ENCODE results near the gene TOM1L2. TPM values are rescaled to one million over a fixed set of nuclear protein-coding genes. Genes with fewer than 3 reads are reported as not detected.
A peak's percentile ranks its signal among the peaks of the same experiment; 100 is the strongest.

The TOM1L2 gene
- total RNA-seq, 1 donor from 2014 or later: 16.3 TPM

DNA sequence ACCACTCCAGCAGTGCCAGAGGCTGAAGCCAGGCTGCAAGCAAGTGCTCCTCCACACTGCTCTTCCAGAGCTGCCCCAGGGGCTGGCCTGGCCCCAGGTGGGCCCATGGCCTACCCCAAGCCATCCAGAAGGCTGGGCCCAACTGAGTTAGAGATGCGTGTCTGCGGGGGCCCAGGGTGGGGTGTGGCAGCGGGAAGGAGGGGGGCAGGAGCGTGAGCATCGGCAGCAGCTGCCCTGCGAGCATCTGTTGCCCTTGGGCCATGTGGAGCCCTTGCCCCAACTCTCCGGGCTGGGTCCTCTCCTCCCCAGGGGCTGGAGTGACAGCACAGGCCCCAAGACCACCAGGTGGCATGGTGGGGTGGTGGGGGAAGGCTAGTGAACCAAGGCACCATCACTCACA lies 128.1 kb downstream of the TOM1L2 start:
- no peaks in the 10 kb centered on the region for H3K27me3 ChIP-seq (ENCODE audit: control insufficient read depth, insufficient read depth, low read length)
- TF ChIP-seq, protein P1, sequence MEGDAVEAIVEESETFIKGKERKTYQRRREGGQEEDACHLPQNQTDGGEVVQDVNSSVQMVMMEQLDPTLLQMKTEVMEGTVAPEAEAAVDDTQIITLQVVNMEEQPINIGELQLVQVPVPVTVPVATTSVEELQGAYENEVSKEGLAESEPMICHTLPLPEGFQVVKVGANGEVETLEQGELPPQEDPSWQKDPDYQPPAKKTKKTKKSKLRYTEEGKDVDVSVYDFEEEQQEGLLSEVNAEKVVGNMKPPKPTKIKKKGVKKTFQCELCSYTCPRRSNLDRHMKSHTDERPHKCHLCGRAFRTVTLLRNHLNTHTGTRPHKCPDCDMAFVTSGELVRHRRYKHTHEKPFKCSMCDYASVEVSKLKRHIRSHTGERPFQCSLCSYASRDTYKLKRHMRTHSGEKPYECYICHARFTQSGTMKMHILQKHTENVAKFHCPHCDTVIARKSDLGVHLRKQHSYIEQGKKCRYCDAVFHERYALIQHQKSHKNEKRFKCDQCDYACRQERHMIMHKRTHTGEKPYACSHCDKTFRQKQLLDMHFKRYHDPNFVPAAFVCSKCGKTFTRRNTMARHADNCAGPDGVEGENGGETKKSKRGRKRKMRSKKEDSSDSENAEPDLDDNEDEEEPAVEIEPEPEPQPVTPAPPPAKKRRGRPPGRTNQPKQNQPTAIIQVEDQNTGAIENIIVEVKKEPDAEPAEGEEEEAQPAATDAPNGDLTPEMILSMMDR (IDR thresholded peaks at IDR 0.05; ENCODE audit: insufficient read depth, low read length, poor library complexity, severe bottlenecking): no peak

GRCh38 chr17:17843096-17843495 lies 129.1 kb downstream of the TOM1L2 start:
- H3K27me3 ChIP-seq (ENCODE audit: control insufficient read depth, insufficient read depth, low read length): no peaks in the 10 kb centered on the region
- no peak overlapping the region for H3K4me3 ChIP-seq (ENCODE audit: low read depth, low read length)
- TF ChIP-seq, protein P1 (IDR thresholded peaks at IDR 0.05; ENCODE audit: insufficient read depth, low read length, poor library complexity, severe bottlenecking): no peak
- DNase-seq (ENCODE audit: low read depth): no peak
- no peaks in the 10 kb centered on the region for H3K36me3 ChIP-seq (ENCODE audit: control insufficient read depth, insufficient read depth, low read length)

More for the DNA sequence above, 128.1 kb downstream of the TOM1L2 start:
- H3K36me3 ChIP-seq (ENCODE audit: control insufficient read depth, insufficient read depth, low read length): no peaks in the 10 kb centered on the region
- DNase-seq (ENCODE audit: low read depth): no peak
- no peak overlapping the region for H3K4me3 ChIP-seq (ENCODE audit: low read depth, low read length)

DNA sequence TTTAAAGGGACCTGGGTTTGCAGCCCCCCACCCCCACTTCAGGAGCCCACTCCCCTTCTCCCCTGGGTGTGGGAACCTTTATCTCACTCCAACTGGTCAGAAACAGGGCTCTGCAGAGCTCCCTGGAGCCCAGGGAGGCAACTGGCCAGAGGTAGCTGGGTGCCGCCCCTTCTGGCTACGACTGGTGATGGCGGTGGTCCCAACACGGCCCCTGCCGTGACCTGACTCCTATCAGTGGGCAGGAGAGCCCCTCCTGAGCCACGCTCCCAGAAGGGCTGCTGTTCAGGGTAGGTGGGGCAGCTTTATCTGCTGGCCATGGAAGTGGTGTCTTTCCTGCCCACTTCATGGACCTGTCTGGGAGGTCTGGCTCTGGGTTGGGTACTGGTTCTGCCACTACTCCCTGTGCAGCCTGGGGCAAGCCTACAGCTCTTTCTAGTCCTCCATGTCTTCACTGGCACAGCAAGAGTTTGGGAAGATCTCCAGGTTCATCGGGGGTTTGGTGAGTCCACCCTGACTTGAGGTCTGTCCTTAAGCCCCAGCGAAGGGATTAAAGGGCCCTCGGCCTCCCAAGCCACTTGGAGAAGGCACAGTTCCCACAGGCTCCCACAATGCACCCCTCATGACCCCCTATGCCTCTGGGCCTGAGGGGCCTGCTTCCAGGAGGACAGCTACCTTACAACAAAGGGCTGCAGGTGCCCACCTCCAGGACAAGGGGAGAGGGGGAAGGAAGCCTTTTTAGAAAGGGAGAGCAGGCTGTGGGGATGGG lies 129.9 kb downstream of the TOM1L2 start:
- no peaks in the 10 kb centered on the region for H3K36me3 ChIP-seq (ENCODE audit: control insufficient read depth, insufficient read depth, low read length)
- TF ChIP-seq, protein P1 (IDR thresholded peaks at IDR 0.05; ENCODE audit: insufficient read depth, low read length, poor library complexity, severe bottlenecking): no peak
- DNase-seq (ENCODE audit: low read depth): no peak
- H3K27me3 ChIP-seq (ENCODE audit: control insufficient read depth, insufficient read depth, low read length): no peaks in the 10 kb centered on the region
- H3K4me3 ChIP-seq (ENCODE audit: low read depth, low read length): no peak overlapping the region

DNA sequence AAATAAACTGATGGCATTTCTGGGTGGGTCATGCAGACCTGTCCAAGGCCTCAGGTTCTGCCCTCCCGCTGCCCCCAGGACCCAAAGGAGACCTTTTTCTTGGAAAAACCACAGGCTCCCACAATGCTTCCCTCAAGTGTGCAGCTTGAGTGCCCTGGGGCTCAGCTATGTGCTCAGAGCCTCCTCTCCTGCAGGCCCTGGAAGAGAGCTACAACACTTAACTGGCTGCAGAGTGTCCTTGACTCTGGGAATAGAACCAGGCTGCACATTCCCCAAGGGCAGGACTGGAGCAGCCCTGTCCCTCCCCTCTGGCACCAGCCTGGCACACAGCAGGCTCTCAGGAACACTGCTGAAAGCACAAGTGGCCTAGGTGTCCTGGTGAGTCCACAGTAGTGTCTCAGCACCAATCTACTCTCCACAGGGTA lies 130.6 kb downstream of the TOM1L2 start:
- TF ChIP-seq, protein P1 (IDR thresholded peaks at IDR 0.05; ENCODE audit: insufficient read depth, low read length, poor library complexity, severe bottlenecking): no peak
- Histone ChIP-seq H3K4me3 (ENCODE audit: low read depth, low read length) (no peak overlapping the region), H3K36me3 (ENCODE audit: control insufficient read depth, insufficient read depth, low read length) (no peaks in the 10 kb centered on the region), H3K27me3 (ENCODE audit: control insufficient read depth, insufficient read depth, low read length) (no peaks in the 10 kb centered on the region)
- DNase-seq (ENCODE audit: low read depth): no peak

DNA sequence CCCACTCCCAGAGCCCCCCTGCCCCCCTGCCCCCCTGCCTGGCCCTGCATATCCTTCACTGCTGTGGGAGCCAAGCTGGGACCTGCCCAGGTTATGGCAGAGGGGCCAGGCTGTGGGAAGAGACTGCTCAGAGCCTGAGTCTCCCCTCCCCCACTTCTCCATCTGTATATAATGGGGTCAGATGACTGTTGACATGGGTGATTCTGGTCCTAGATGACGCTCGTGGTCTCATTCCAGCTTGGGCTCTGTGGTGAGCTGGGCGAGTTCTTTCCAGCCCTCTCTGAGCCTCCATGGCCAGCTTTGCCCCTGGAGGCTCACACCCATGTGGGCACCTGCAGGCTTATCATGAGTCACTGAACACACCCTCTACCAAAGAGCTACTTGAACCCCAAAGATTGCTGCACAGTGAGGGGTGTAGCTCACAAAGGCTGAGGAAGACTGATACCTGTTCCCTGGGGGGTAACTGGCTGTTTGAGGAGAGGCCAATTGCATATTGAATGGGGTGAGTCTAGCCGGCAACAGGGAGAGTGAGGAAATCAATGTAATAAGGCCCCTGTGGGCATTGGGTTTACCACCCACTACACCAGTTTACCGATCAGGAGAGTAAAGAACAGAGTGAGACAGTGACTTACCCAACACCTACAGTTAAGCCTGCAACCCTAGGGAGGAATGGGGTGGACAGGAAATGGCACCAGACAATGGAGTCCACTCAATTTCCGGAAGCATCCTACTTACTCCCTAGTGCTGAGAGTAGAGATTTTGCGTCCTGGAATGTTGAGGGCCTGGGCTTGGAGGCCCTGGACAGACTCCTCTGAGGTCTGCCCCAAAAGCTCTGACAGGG lies 131.2 kb downstream of the TOM1L2 start:
- TF ChIP-seq, protein P1 (IDR thresholded peaks at IDR 0.05; ENCODE audit: insufficient read depth, low read length, poor library complexity, severe bottlenecking): no peak
- peak overlapping the region; percentile 38 for H3K4me3 ChIP-seq (ENCODE audit: low read depth, low read length)
- no peaks in the 10 kb centered on the region for H3K36me3 ChIP-seq (ENCODE audit: control insufficient read depth, insufficient read depth, low read length)
- DNase-seq (ENCODE audit: low read depth): no peak
- H3K27me3 ChIP-seq (ENCODE audit: control insufficient read depth, insufficient read depth, low read length): no peaks in the 10 kb centered on the region

All from kidney epithelial cell (primary cell).